K562 (cell line): ENCODE measurements around the gene CD52. TPM values are rescaled to one million over a fixed set of nuclear protein-coding genes. Genes with fewer than 3 reads are reported as not detected.

Experiments used
- CBX5 ChIP-seq: IDR thresholded peaks from 2 replicates; pipeline ENCODE4 v1.6.1; 2014; ENCODE audit warnings: low read depth, borderline replicate concordance
- HOXB6 ChIP-seq: fragments of 250-450 bp; sonication (Bioruptor Pico); IDR thresholded peaks from 2 replicates; pipeline ENCODE4 v1.5.1; 2022; ENCODE audit warnings: mild to moderate bottlenecking, borderline replicate concordance
- NFYB ChIP-seq: IDR thresholded peaks from 2 replicates; pipeline ENCODE4 v1.6.1; 2011; ENCODE audit warnings: mild to moderate bottlenecking, moderate library complexity; ENCODE audit not compliant: insufficient read length; ENCODE audit errors: extremely low read depth
- NRF1 ChIP-seq, 2 experiments: fragments of 450-650 bp; IDR thresholded peaks in 1 of 2; conservative IDR thresholded peaks in 1 of 2; 2 replicates each; pipeline ENCODE4 v1.6.1; 2014; ENCODE audit warnings: mild to moderate bottlenecking in 2 of 2
- RFX1 ChIP-seq: fragments of 450-650 bp; IDR thresholded peaks from 2 replicates; pipeline ENCODE4 v1.6.1; 2016; ENCODE audit warnings: mild to moderate bottlenecking, moderate library complexity
- SREBF1 ChIP-seq: fragments of 150-350 bp; IDR thresholded peaks from 2 replicates; pipeline ENCODE4 v1.6.1; 2014; ENCODE audit warnings: antibody characterized with exemption, low read depth, low read length, borderline replicate concordance
- YBX1 ChIP-seq: fragments of 450-650 bp; IDR thresholded peaks from 2 replicates; pipeline ENCODE4 v1.7.1; 2016; ENCODE audit warnings: mild to moderate bottlenecking
- ZFP36 ChIP-seq: fragments of 150-350 bp; IDR thresholded peaks from 2 replicates; pipeline ENCODE4 v1.6.1; 2018; ENCODE audit warnings: low read length, low read depth; ENCODE audit not compliant: partially characterized antibody
- polyA plus RNA-seq, 8 experiments: library from polyadenylated mRNA; depleted of rRNA in 4 of 8; stranded (reverse) in 5 of 8; unstranded in 3 of 8; fragments of >200 nt; fragmentation: Nextera tagmentation in 2 of 8; fragmentation: Illumina TruSeq in 1 of 8; extraction: Ambion mirVana in 2 of 8; extraction: Trizol in 1 of 8; gene quantifications; 2 replicates each; pipeline versions ENCODE4 v1.2.1 to v1.2.3, GENCODE V29; 2011 to 2014; ENCODE audit warnings: inconsistent platforms in 1 of 8, missing spikeins in 1 of 8
- total RNA-seq, 7 experiments: library from RNA; depleted of rRNA in 6 of 7; stranded (reverse); fragments of >200 nt in 6 of 7; fragmentation: Illumina TruSeq in 2 of 7; extraction: Trizol in 2 of 7; gene quantifications; 2 replicates each; pipeline versions ENCODE4 v1.2.1 to v1.2.3, GENCODE V29; 2011 to 2021; ENCODE audit warnings: low replicate concordance in 1 of 7
- TF ChIP-seq, protein P1 (sequence below), 2 experiments: fragments of 450-650 bp in 1 of 2; IDR thresholded peaks; 2 replicates each; pipeline ENCODE4 v1.6.1; 2011 to 2017; ENCODE audit warnings: low read depth in 2 of 2, antibody characterized with exemption in 1 of 2, borderline replicate concordance in 1 of 2, low read length in 1 of 2, mild to moderate bottlenecking in 1 of 2, mixed read lengths in 1 of 2; ENCODE audit not compliant: control insufficient read depth in 1 of 2
- TF ChIP-seq, protein P2 (sequence below): fragments of 450-650 bp; formaldehyde crosslinking; IDR thresholded peaks from 2 replicates; pipeline ENCODE4 v1.4.0; 2022; ENCODE audit warnings: mild to moderate bottlenecking, moderate library complexity
- TF ChIP-seq, protein P3 (sequence below): fragments of 200-400 bp; formaldehyde crosslinking; IDR thresholded peaks from 2 replicates; pipeline ENCODE4 v1.6.1; 2017; ENCODE audit warnings: mild to moderate bottlenecking, low read depth, low read length, moderate library complexity
- TF ChIP-seq, protein P4 (sequence below): fragments of 450-650 bp; IDR thresholded peaks from 2 replicates; pipeline ENCODE4 v1.6.1; 2018; ENCODE audit not compliant: partially characterized antibody
- TF ChIP-seq, protein P5 (sequence below): IDR thresholded peaks from 3 replicates; pipeline ENCODE4 v1.6.1; 2011; ENCODE audit warnings: borderline replicate concordance, mild to moderate bottlenecking, moderate library complexity; ENCODE audit not compliant: insufficient read length; ENCODE audit errors: extremely low read depth
- TF ChIP-seq, protein P6 (sequence below): fragments of 250-450 bp; sonication (Bioruptor Pico); IDR thresholded peaks from 2 replicates; pipeline ENCODE4 v1.5.0; 2021

The CD52 gene
- total and polyA plus RNA-seq, 9 of the 15 experiments (the other 6 are each of a cell fraction or from before 2014, with no cell fraction given) = 34.9 to 488 (median 173) TPM

DNA sequence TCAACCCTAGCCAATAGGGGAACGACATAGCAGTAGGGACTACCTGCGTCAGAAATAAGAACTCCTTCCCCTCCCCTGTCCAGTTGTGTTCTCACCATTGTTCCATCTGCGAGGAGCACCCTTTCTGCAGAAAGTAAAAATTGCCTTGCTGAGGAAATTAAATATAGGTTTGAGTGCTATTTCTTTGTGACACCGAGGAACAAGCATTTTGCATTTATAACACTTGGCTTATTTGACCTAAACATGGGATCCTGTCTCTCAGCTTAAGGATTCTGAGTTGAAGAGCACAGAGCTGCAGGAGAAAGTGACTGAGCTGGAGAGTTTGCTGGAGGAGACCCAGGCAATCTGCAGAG, 48.6 kb upstream of the CD52 start (continued):
- TF ChIP-seq RFX1 (no peak), SREBF1 (no peak), CBX5 (peak; percentile 83; the same call in 1 of the 2 replicates), YBX1 (no peak), NRF1 (conservative IDR thresholded peaks at IDR 0.05 in 1 of 2, IDR thresholded peaks at IDR 0.05 in 1 of 2) (no peak), NFYB (no peak), ZFP36 (no peak), HOXB6 (CRISPR knock-in tag) (no peak)
- TF ChIP-seq, protein P1, sequence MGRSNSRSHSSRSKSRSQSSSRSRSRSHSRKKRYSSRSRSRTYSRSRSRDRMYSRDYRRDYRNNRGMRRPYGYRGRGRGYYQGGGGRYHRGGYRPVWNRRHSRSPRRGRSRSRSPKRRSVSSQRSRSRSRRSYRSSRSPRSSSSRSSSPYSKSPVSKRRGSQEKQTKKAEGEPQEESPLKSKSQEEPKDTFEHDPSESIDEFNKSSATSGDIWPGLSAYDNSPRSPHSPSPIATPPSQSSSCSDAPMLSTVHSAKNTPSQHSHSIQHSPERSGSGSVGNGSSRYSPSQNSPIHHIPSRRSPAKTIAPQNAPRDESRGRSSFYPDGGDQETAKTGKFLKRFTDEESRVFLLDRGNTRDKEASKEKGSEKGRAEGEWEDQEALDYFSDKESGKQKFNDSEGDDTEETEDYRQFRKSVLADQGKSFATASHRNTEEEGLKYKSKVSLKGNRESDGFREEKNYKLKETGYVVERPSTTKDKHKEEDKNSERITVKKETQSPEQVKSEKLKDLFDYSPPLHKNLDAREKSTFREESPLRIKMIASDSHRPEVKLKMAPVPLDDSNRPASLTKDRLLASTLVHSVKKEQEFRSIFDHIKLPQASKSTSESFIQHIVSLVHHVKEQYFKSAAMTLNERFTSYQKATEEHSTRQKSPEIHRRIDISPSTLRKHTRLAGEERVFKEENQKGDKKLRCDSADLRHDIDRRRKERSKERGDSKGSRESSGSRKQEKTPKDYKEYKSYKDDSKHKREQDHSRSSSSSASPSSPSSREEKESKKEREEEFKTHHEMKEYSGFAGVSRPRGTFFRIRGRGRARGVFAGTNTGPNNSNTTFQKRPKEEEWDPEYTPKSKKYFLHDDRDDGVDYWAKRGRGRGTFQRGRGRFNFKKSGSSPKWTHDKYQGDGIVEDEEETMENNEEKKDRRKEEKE (IDR thresholded peaks at IDR 0.05; ENCODE audit: borderline replicate concordance in 1 of 2, control insufficient read depth in 1 of 2, low read depth in 2 of 2, low read length in 1 of 2) = no peak
- TF ChIP-seq, protein P2, sequence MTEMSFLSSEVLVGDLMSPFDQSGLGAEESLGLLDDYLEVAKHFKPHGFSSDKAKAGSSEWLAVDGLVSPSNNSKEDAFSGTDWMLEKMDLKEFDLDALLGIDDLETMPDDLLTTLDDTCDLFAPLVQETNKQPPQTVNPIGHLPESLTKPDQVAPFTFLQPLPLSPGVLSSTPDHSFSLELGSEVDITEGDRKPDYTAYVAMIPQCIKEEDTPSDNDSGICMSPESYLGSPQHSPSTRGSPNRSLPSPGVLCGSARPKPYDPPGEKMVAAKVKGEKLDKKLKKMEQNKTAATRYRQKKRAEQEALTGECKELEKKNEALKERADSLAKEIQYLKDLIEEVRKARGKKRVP = no peak
- TF ChIP-seq, protein P3, sequence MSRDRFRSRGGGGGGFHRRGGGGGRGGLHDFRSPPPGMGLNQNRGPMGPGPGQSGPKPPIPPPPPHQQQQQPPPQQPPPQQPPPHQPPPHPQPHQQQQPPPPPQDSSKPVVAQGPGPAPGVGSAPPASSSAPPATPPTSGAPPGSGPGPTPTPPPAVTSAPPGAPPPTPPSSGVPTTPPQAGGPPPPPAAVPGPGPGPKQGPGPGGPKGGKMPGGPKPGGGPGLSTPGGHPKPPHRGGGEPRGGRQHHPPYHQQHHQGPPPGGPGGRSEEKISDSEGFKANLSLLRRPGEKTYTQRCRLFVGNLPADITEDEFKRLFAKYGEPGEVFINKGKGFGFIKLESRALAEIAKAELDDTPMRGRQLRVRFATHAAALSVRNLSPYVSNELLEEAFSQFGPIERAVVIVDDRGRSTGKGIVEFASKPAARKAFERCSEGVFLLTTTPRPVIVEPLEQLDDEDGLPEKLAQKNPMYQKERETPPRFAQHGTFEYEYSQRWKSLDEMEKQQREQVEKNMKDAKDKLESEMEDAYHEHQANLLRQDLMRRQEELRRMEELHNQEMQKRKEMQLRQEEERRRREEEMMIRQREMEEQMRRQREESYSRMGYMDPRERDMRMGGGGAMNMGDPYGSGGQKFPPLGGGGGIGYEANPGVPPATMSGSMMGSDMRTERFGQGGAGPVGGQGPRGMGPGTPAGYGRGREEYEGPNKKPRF = no peak
- TF ChIP-seq, protein P4, sequence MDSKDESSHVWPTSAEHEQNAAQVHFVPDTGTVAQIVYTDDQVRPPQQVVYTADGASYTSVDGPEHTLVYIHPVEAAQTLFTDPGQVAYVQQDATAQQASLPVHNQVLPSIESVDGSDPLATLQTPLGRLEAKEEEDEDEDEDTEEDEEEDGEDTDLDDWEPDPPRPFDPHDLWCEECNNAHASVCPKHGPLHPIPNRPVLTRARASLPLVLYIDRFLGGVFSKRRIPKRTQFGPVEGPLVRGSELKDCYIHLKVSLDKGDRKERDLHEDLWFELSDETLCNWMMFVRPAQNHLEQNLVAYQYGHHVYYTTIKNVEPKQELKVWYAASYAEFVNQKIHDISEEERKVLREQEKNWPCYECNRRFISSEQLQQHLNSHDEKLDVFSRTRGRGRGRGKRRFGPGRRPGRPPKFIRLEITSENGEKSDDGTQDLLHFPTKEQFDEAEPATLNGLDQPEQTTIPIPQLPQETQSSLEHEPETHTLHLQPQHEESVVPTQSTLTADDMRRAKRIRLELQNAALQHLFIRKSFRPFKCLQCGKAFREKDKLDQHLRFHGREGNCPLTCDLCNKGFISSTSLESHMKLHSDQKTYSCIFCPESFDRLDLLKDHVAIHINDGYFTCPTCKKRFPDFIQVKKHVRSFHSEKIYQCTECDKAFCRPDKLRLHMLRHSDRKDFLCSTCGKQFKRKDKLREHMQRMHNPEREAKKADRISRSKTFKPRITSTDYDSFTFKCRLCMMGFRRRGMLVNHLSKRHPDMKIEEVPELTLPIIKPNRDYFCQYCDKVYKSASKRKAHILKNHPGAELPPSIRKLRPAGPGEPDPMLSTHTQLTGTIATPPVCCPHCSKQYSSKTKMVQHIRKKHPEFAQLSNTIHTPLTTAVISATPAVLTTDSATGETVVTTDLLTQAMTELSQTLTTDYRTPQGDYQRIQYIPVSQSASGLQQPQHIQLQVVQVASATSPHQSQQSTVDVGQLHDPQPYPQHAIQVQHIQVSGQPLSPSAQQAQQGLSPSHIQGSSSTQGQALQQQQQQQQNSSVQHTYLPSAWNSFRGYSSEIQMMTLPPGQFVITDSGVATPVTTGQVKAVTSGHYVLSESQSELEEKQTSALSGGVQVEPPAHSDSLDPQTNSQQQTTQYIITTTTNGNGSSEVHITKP = no peak
- TF ChIP-seq, protein P5, sequence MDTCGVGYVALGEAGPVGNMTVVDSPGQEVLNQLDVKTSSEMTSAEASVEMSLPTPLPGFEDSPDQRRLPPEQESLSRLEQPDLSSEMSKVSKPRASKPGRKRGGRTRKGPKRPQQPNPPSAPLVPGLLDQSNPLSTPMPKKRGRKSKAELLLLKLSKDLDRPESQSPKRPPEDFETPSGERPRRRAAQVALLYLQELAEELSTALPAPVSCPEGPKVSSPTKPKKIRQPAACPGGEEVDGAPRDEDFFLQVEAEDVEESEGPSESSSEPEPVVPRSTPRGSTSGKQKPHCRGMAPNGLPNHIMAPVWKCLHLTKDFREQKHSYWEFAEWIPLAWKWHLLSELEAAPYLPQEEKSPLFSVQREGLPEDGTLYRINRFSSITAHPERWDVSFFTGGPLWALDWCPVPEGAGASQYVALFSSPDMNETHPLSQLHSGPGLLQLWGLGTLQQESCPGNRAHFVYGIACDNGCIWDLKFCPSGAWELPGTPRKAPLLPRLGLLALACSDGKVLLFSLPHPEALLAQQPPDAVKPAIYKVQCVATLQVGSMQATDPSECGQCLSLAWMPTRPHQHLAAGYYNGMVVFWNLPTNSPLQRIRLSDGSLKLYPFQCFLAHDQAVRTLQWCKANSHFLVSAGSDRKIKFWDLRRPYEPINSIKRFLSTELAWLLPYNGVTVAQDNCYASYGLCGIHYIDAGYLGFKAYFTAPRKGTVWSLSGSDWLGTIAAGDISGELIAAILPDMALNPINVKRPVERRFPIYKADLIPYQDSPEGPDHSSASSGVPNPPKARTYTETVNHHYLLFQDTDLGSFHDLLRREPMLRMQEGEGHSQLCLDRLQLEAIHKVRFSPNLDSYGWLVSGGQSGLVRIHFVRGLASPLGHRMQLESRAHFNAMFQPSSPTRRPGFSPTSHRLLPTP = no peak
- TF ChIP-seq, protein P6, sequence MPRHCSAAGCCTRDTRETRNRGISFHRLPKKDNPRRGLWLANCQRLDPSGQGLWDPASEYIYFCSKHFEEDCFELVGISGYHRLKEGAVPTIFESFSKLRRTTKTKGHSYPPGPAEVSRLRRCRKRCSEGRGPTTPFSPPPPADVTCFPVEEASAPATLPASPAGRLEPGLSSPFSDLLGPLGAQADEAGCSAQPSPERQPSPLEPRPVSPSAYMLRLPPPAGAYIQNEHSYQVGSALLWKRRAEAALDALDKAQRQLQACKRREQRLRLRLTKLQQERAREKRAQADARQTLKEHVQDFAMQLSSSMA (CRISPR knock-in tag) = no peak
